DOHH2 (cell line): ENCODE measurements around the gene AP2A1.

Experiments
- H3F3A ChIP-seq: fragments of 200-600 bp; sonication (generic), shearing (Covaris generic); 2 replicates; pipeline ENCODE4 v1.6.0; 2016; ENCODE audit warnings: antibody characterized with exemption, mild to moderate bottlenecking; ENCODE audit not compliant: control insufficient read depth, insufficient read depth
- H3K27ac ChIP-seq: fragments of 200-600 bp; sonication (generic); 2 replicates; pipeline ENCODE4 v1.5.1; 2014; ENCODE audit warnings: low read depth, mild to moderate bottlenecking, low read length, moderate library complexity
- H3K27me3 ChIP-seq: fragments of 200-600 bp; sonication (generic); 2 replicates; pipeline ENCODE4 v1.6.1; 2014; ENCODE audit warnings: mild to moderate bottlenecking, low read length, mixed read lengths; ENCODE audit not compliant: control insufficient read depth
- H3K36me3 ChIP-seq: fragments of 200-600 bp; sonication (generic); 2 replicates; pipeline ENCODE4 v1.6.1; 2014; ENCODE audit warnings: mild to moderate bottlenecking, low read length, moderate library complexity, mixed read lengths; ENCODE audit not compliant: control insufficient read depth
- H3K4me1 ChIP-seq: fragments of 200-600 bp; sonication (generic); 2 replicates; pipeline ENCODE4 v1.6.1; 2014; ENCODE audit warnings: mild to moderate bottlenecking, low read length, mixed read lengths; ENCODE audit not compliant: control insufficient read depth
- H3K4me2 ChIP-seq: fragments of 200-600 bp; sonication (generic); 2 replicates; pipeline ENCODE4 v1.6.0; 2014; ENCODE audit warnings: mild to moderate bottlenecking, low read length, moderate library complexity
- H3K4me3 ChIP-seq: fragments of 200-600 bp; sonication (generic); 2 replicates; pipeline ENCODE4 v1.5.1; 2014; ENCODE audit warnings: mild to moderate bottlenecking, low read length, mixed read lengths
- H3K79me2 ChIP-seq: fragments of 200-600 bp; sonication (generic); 2 replicates; pipeline ENCODE4 v1.6.1; 2014; ENCODE audit warnings: mild to moderate bottlenecking, low read length, mixed read lengths; ENCODE audit not compliant: control insufficient read depth
- H3K9me2 ChIP-seq: fragments of 200-600 bp; sonication (generic); replicated peaks from 2 replicates; pipeline ENCODE4 v1.6.1; 2014; ENCODE audit warnings: mild to moderate bottlenecking, low read length, mixed read lengths; ENCODE audit not compliant: control insufficient read depth
- H3K9me3 ChIP-seq: fragments of 200-600 bp; sonication (generic); 2 replicates; pipeline ENCODE4 v1.6.1; 2014; ENCODE audit warnings: antibody characterized with exemption, low read length, mixed read lengths; ENCODE audit not compliant: control insufficient read depth, insufficient read depth
- H4K20me1 ChIP-seq: fragments of 200-600 bp; sonication (generic); 2 replicates; pipeline ENCODE4 v1.6.0; 2014; ENCODE audit warnings: low read depth, mild to moderate bottlenecking, antibody characterized with exemption, low read length, moderate library complexity; ENCODE audit not compliant: control insufficient read depth, insufficient read depth
- EZH2phosphoT487 ChIP-seq: fragments of 200-600 bp; sonication (generic); IDR thresholded peaks from 2 replicates; pipeline ENCODE4 v1.6.1; 2017; ENCODE audit warnings: borderline replicate concordance, mild to moderate bottlenecking, antibody characterized with exemption, low read length, moderate library complexity, mixed read lengths
- TF ChIP-seq, protein P1 (sequence below): fragments of 200-600 bp; sonication (generic); IDR thresholded peaks from one replicate; pipeline ENCODE4 v1.5.1; 2014; ENCODE audit warnings: antibody characterized with exemption, mild to moderate bottlenecking, low read depth, low read length; ENCODE audit not compliant: poor library complexity, severe bottlenecking

AP2A1 gene

DNA sequence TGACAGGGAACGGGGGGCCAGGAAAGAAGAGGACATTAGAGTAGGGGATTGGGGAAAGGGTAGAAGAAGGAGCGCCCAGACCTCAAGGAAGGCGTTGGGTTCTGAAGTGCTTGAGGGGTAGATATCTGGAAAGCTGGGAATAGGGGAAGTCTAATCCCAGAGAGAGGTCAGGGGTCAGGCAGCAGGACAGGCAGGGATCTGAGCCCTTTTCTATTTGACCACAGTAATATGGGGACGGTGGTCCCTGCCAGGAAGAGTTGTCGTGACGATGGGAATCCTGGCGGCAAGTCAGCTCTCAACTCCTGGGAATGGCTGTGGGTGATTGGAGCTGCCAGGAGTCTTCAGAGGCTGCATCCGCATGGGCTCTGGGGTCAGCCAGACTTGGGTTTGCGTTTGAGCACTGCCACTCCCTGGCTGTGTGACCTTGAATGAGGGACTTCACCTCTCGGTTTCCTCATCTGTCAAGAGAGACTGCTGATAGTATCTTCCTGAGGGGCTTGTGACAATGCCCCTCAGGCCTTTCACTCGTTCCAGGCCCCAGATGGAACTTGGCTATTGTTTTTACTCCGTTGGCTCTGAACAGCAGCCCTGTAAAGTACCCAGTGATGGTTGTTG, 1.3 kb downstream of the AP2A1 start:
- no peak overlapping the region for H3K27ac ChIP-seq
- no peaks in the 10 kb centered on the region for H3K9me2 ChIP-seq
- no peaks in the 10 kb centered on the region for H3K9me3 ChIP-seq
- peaks cover 24% of the 10 kb centered on the region for H3K4me1 ChIP-seq
- peaks cover 51% of the 10 kb centered on the region for H3K79me2 ChIP-seq
- H3K27me3 ChIP-seq, result no peaks in the 10 kb centered on the region
- TF ChIP-seq, protein P1, sequence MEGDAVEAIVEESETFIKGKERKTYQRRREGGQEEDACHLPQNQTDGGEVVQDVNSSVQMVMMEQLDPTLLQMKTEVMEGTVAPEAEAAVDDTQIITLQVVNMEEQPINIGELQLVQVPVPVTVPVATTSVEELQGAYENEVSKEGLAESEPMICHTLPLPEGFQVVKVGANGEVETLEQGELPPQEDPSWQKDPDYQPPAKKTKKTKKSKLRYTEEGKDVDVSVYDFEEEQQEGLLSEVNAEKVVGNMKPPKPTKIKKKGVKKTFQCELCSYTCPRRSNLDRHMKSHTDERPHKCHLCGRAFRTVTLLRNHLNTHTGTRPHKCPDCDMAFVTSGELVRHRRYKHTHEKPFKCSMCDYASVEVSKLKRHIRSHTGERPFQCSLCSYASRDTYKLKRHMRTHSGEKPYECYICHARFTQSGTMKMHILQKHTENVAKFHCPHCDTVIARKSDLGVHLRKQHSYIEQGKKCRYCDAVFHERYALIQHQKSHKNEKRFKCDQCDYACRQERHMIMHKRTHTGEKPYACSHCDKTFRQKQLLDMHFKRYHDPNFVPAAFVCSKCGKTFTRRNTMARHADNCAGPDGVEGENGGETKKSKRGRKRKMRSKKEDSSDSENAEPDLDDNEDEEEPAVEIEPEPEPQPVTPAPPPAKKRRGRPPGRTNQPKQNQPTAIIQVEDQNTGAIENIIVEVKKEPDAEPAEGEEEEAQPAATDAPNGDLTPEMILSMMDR, result no peak
- no peak for TF ChIP-seq EZH2phosphoT487
- H3K4me3 ChIP-seq, result peak overlapping the region; percentile 99
- H3F3A ChIP-seq, result peaks cover 3% of the 10 kb centered on the region
- H3K36me3 ChIP-seq, result peaks cover 5% of the 10 kb centered on the region; the same call in 1 of the 2 replicates
- 0 out of 2 replicates have a peak, but pooled peaks cover 3% of the 10 kb centered on the region for H4K20me1 ChIP-seq
- peak overlapping the region; percentile 85 for H3K4me2 ChIP-seq

- H3K4me3 ChIP-seq, result no peak overlapping the region
- H3K9me3 ChIP-seq, result no peaks in the 10 kb centered on the region
- peaks cover 5% of the 10 kb centered on the region; the same call in 1 of the 2 replicates for H3K36me3 ChIP-seq
- no peaks in the 10 kb centered on the region for H3K27me3 ChIP-seq
- H3K4me1 ChIP-seq, result peaks cover 20% of the 10 kb centered on the region
- H3K9me2 ChIP-seq, result no peaks in the 10 kb centered on the region
- 0 out of 2 replicates have a peak, but pooled peaks cover 3% of the 10 kb centered on the region for H4K20me1 ChIP-seq
- TF ChIP-seq EZH2phosphoT487, result no peak
- TF ChIP-seq, protein P1, result no peak
- H3K79me2 ChIP-seq, result peaks cover 64% of the 10 kb centered on the region
- H3K4me2 ChIP-seq, result no peak overlapping the region
- peaks cover 3% of the 10 kb centered on the region for H3F3A ChIP-seq
- no peak overlapping the region for H3K27ac ChIP-seq
Measured at GRCh38 chr19:49770529-49770928, 3.7 kb downstream of the AP2A1 start.

- no peak for TF ChIP-seq EZH2phosphoT487
- TF ChIP-seq, protein P1, result no peak
- H3K9me3 ChIP-seq, result no peaks in the 10 kb centered on the region
- peaks cover 5% of the 10 kb centered on the region; the same call in 1 of the 2 replicates for H3K36me3 ChIP-seq
- peaks cover 70% of the 10 kb centered on the region for H3K79me2 ChIP-seq
- H3K27me3 ChIP-seq, result no peaks in the 10 kb centered on the region
- no peaks in the 10 kb centered on the region for H3K9me2 ChIP-seq
- H3K4me1 ChIP-seq, result peaks cover 14% of the 10 kb centered on the region
- H3K4me3 ChIP-seq, result no peak overlapping the region
- 0 out of 2 replicates have a peak, but pooled peaks cover 3% of the 10 kb centered on the region for H4K20me1 ChIP-seq
- no peak overlapping the region for H3K4me2 ChIP-seq
- no peak overlapping the region for H3K27ac ChIP-seq
- H3F3A ChIP-seq, result no peaks in the 10 kb centered on the region
Measured at GRCh38 chr19:49771674-49772139, 4.9 kb downstream of the AP2A1 start.
